ENCODE results near the gene CCDC175. TPM values are rescaled to one million over a fixed set of nuclear protein-coding genes. Genes with fewer than 3 reads are reported as not detected.

Gene CCDC175
- total RNA-seq, 4 donors from 2014 or later = not detected

DNA sequence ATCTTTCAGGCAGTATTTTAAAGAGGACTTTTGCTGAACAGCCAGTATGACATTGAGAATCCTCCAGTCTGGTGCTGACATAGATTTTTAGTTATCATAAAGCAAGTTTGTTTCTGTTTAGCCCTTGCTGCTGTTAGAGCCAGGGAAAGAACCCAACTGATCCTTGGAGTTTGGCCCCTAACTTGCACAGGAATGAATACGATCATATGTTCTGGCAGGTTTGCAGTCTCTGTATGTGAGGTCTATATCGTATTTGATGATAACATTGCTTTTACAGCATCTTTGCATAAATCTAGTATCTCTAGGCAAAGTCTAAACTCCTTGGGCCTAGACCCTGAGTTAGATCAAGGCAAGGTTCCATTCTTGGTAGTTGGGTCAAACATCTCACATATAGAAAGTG is 4.3 kb upstream of the CCDC175 start:
- ATAC-seq = no peak
- intact Hi-C loops (cut with DNase I; ENCODE audit: low total_unique reads) = no loop called here
- Histone ChIP-seq H3K9me3 (no peaks in the 10 kb centered on the region), H3K4me3 (no peak overlapping the region), H3K4me1 (no peaks in the 10 kb centered on the region), H3K27ac (no peak overlapping the region), H3K27me3 (no peaks in the 10 kb centered on the region), H3K36me3 (no peaks in the 10 kb centered on the region)
- no peak for TF ChIP-seq POLR2A (IDR thresholded peaks at IDR 0.05)
- TF ChIP-seq, protein P1, sequence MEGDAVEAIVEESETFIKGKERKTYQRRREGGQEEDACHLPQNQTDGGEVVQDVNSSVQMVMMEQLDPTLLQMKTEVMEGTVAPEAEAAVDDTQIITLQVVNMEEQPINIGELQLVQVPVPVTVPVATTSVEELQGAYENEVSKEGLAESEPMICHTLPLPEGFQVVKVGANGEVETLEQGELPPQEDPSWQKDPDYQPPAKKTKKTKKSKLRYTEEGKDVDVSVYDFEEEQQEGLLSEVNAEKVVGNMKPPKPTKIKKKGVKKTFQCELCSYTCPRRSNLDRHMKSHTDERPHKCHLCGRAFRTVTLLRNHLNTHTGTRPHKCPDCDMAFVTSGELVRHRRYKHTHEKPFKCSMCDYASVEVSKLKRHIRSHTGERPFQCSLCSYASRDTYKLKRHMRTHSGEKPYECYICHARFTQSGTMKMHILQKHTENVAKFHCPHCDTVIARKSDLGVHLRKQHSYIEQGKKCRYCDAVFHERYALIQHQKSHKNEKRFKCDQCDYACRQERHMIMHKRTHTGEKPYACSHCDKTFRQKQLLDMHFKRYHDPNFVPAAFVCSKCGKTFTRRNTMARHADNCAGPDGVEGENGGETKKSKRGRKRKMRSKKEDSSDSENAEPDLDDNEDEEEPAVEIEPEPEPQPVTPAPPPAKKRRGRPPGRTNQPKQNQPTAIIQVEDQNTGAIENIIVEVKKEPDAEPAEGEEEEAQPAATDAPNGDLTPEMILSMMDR (IDR thresholded peaks at IDR 0.05 in 4 of 5, conservative IDR thresholded peaks at IDR 0.05 in 1 of 5) = no peak
- in situ Hi-C loops (cut with MboI; ENCODE audit: low sequenced_read_pairs in 4 of 4) = no loop called here
- no peak for DNase-seq

DNA sequence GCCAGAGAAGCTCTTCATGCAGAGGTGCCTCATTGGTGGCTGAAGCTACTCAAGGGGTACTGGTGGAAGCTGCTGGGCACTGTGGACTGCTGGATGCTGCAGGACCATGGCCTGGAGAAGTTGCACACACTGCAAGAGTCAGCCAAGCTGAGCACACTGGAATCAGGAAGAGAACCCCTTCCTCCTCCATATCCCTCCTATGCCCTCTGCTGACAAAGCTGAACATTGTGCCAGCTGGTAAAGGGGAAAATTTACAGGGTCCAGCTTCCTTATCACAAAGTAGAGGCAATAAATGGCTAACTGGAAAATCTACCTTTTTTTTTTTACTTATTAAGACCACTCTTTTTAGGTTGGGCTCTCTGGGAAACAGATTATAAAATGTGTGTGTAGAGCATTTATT is 6.5 kb downstream of the CCDC175 start:
- ATAC-seq (no peak), DNase-seq (no peak)
- intact Hi-C loops (cut with DNase I; ENCODE audit: low total_unique reads) (loop anchor here (10.0 kb wide), 1 partner anchor 445 kb away; no protein-coding TSS in a partner anchor), in situ Hi-C loops (cut with MboI; ENCODE audit: low sequenced_read_pairs in 4 of 4) (loop anchor here in 1 of 4 donors (10.0 kb wide), 1 partner anchor 445 kb away; no protein-coding TSS in a partner anchor)
- no peak overlapping the region for H3K4me3 ChIP-seq
- H3K27me3 ChIP-seq = no peaks in the 10 kb centered on the region
- no peaks in the 10 kb centered on the region for H3K36me3 ChIP-seq
- H3K9me3 ChIP-seq = no peaks in the 10 kb centered on the region
- no peak overlapping the region for H3K27ac ChIP-seq
- TF ChIP-seq POLR2A (IDR thresholded peaks at IDR 0.05) = no peak
- TF ChIP-seq, protein P1 (IDR thresholded peaks at IDR 0.05 in 4 of 5, conservative IDR thresholded peaks at IDR 0.05 in 1 of 5) = no peak
- H3K4me1 ChIP-seq = no peaks in the 10 kb centered on the region

DNA sequence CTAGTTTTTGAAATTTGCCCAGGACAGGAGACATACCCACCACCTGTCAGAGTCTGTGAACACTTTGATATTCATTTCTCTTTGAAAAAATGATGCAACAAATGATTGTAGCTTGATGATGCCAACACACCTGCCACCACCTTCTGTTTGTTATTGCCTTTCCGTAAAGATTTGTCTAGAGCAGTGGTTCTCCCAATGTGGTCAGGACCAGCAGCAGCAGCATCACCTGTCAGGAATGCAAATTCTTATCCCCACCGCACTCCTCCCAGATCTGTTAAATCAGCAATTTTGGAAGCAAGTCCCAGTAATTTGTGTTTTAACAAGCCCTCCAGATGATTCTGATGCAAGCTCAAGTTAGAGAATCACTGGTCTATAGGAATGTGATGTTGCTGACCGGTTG is 9.9 kb downstream of the CCDC175 start:
- no peaks in the 10 kb centered on the region for H3K27me3 ChIP-seq
- ATAC-seq = no peak
- no peak for TF ChIP-seq POLR2A (IDR thresholded peaks at IDR 0.05)
- TF ChIP-seq, protein P1 (IDR thresholded peaks at IDR 0.05 in 4 of 5, conservative IDR thresholded peaks at IDR 0.05 in 1 of 5) = no peak

DNA sequence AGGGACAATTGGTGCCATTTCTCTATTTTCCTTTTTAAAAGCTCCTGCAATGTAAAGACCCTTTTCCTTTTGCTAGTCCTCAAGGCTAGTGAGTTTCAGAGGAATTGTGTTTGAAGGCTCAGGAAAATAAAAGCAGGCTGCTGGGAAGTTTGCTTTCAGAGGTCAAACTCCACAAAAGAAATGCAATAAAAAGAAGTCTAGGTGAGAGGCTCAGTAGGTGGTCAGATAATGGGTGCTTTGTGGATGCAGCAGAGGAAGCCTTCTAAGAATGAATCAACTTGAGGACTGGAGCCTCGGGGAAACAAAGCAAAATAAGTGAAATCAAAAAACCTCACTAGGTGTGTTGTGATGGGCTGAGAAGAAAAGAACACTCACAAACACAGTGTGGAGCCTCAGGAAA is 10.3 kb downstream of the CCDC175 start:
- DNase-seq (no peak), ATAC-seq (no peak)
- Histone ChIP-seq H3K4me3 (no peak overlapping the region), H3K9me3 (no peaks in the 10 kb centered on the region), H3K27ac (no peak overlapping the region), H3K27me3 (no peaks in the 10 kb centered on the region), H3K36me3 (no peaks in the 10 kb centered on the region), H3K4me1 (no peaks in the 10 kb centered on the region)
- intact Hi-C loops (cut with DNase I; ENCODE audit: low total_unique reads) = no loop called here
- TF ChIP-seq, protein P1 (IDR thresholded peaks at IDR 0.05 in 4 of 5, conservative IDR thresholded peaks at IDR 0.05 in 1 of 5) = no peak
- no peak for TF ChIP-seq POLR2A (IDR thresholded peaks at IDR 0.05)
- in situ Hi-C loops (cut with MboI; ENCODE audit: low sequenced_read_pairs in 4 of 4) = no loop called here

More for the DNA sequence above, 9.9 kb downstream of the CCDC175 start:
- no peak for DNase-seq
- Histone ChIP-seq H3K4me1 (no peaks in the 10 kb centered on the region), H3K27ac (no peak overlapping the region), H3K9me3 (no peaks in the 10 kb centered on the region), H3K4me3 (no peak overlapping the region), H3K36me3 (no peaks in the 10 kb centered on the region)
- in situ Hi-C loops (cut with MboI; ENCODE audit: low sequenced_read_pairs in 4 of 4) (no loop called here), intact Hi-C loops (cut with DNase I; ENCODE audit: low total_unique reads) (no loop called here)

DNA sequence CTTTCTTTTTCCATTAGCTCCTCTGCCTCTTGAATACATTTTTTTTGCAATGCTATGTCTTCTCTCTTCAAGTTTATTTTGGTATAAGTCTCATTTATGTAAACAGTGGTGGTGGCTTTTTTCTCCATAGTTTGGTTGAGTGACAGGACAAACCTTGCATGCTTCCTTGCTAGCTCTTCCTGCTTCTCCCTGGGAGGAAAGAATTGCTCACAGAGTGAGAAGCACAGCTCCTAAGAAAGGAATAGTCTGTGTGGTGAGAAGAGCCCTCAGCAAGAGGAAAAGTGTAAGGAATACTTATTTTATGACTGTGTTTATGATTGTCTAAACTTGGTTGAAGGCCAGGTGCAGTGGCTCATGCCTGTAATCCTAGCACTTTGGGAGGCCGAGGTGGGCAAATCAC is 11.5 kb downstream of the CCDC175 start:
- in situ Hi-C loops (cut with MboI; ENCODE audit: low sequenced_read_pairs in 4 of 4) = no loop called here
- DNase-seq (no peak), ATAC-seq (no peak)
- TF ChIP-seq POLR2A (IDR thresholded peaks at IDR 0.05) = no peak
- TF ChIP-seq, protein P1 (IDR thresholded peaks at IDR 0.05 in 4 of 5, conservative IDR thresholded peaks at IDR 0.05 in 1 of 5) = no peak
- Histone ChIP-seq H3K36me3 (no peaks in the 10 kb centered on the region), H3K27ac (no peak overlapping the region), H3K27me3 (no peaks in the 10 kb centered on the region), H3K9me3 (no peaks in the 10 kb centered on the region), H3K4me1 (no peaks in the 10 kb centered on the region), H3K4me3 (no peak overlapping the region)
- intact Hi-C loops (cut with DNase I; ENCODE audit: low total_unique reads) = no loop called here

Data from gastrocnemius medialis (tissue), 4 donors.